PC-9 (cell line): Measurements from ENCODE around the gene PIH1D1.

Experiments used
- CTCF ChIP-seq: fragments of 200-600 bp; sonication (generic); conservative IDR thresholded peaks from 2 replicates; pipeline ENCODE4 v1.6.1; 2017; ENCODE audit warnings: mixed run types, antibody characterized with exemption, mild to moderate bottlenecking, moderate library complexity
- EZH2 ChIP-seq: fragments of 200-600 bp; sonication (generic); IDR thresholded peaks from 2 replicates; pipeline ENCODE4 v1.8.0; 2017; ENCODE audit warnings: antibody characterized with exemption, low read depth

- TF ChIP-seq CTCF = no peak
- TF ChIP-seq EZH2 = no peak
Observed at GRCh38 chr19:49419173-49419572, 32.4 kb downstream of the PIH1D1 start.
